CD4-positive, alpha-beta memory T cell (primary cell): ENCODE data around the gene BICRA. TPM values are rescaled to one million over a fixed set of nuclear protein-coding genes. Genes with fewer than 3 reads are reported as not detected.

ENCODE experiments used
- CTCF ChIA-PET: fragments of 350-600 bp; sonication (Branson Sonifier 250); formaldehyde crosslinking; loops from one replicate; lab custom pipeline; 2021; ENCODE audit warnings: inconsistent platforms; ENCODE audit not compliant: partially characterized antibody; lab: Charles Lee
- POLR2A ChIA-PET: fragments of 350-600 bp; sonication (Branson Sonifier 250); formaldehyde crosslinking; loops from one replicate; lab custom pipeline; 2021; ENCODE audit not compliant: partially characterized antibody; lab: Charles Lee
- DNase-seq, 5 donors: peaks; one replicate each; pipeline versions ENCODE4 v3.0.0 to v3.0.0-alpha.2; 2020 to 2022; ENCODE audit warnings: mixed read lengths in 1 of 5
- H3K27ac ChIP-seq: one replicate; pipeline ENCODE4 v1.7.0; 2013; ENCODE audit warnings: low read depth, low read length
- H3K27me3 ChIP-seq: 2 replicates; pipeline ENCODE4 v1.7.0; 2013; ENCODE audit warnings: mild to moderate bottlenecking, low read length, moderate library complexity; ENCODE audit not compliant: insufficient read depth
- H3K36me3 ChIP-seq: 2 replicates; pipeline ENCODE4 v1.7.0; 2013; ENCODE audit warnings: mild to moderate bottlenecking, low read length, moderate library complexity; ENCODE audit not compliant: insufficient read depth
- H3K4me1 ChIP-seq: 2 replicates; pipeline ENCODE4 v1.7.0; 2013; ENCODE audit warnings: mild to moderate bottlenecking, low read length, moderate library complexity; ENCODE audit not compliant: insufficient read depth
- H3K4me3 ChIP-seq, 2 donors: one replicate each; pipeline ENCODE4 v1.7.0; 2013; ENCODE audit warnings: low read length in 2 of 2, mild to moderate bottlenecking in 1 of 2
- H3K9me3 ChIP-seq, 2 donors: one replicate each; pipeline ENCODE4 v1.7.0; 2013; ENCODE audit warnings: low read length in 2 of 2, control low read depth in 1 of 2; ENCODE audit not compliant: control insufficient read depth in 1 of 2
- H3K27ac Mint-ChIP-seq, 7 donors: one replicate each; pipeline ENCODE4 v1.8.0; 2020 to 2021; ENCODE audit warnings: mixed read lengths in 7 of 7, mild to moderate bottlenecking in 6 of 7, inconsistent platforms in 3 of 7, moderate library complexity in 3 of 7
- H3K27me3 Mint-ChIP-seq, 2 donors: one replicate each; pipeline ENCODE4 v1.8.0; 2020 to 2021; ENCODE audit warnings: mixed read lengths in 2 of 2
- H3K36me3 Mint-ChIP-seq, 2 donors: one replicate each; pipeline ENCODE4 v1.8.0; 2020 to 2021; ENCODE audit warnings: mixed read lengths in 2 of 2, inconsistent platforms in 1 of 2, mild to moderate bottlenecking in 1 of 2
- H3K4me1 Mint-ChIP-seq, 4 donors: one replicate each; pipeline ENCODE4 v1.8.0; 2020 to 2021; ENCODE audit warnings: mixed read lengths in 4 of 4, mild to moderate bottlenecking in 1 of 4
- H3K4me3 Mint-ChIP-seq, 8 donors: one replicate each; pipeline ENCODE4 v1.8.0; 2020 to 2021; ENCODE audit warnings: mixed read lengths in 8 of 8, mild to moderate bottlenecking in 7 of 8, moderate library complexity in 6 of 8, inconsistent platforms in 3 of 8
- H3K9me3 Mint-ChIP-seq, 8 donors: one replicate each; pipeline ENCODE4 v1.8.0; 2020 to 2021; ENCODE audit warnings: mixed read lengths in 8 of 8, mild to moderate bottlenecking in 5 of 8, inconsistent platforms in 3 of 8, moderate library complexity in 1 of 8
- intact Hi-C: fragments of 100-400 bp; cut with micrococcal nuclease; formaldehyde crosslinking; loops from one replicate; pipeline ENCODE4 v1.15.1; 2023
- polyA plus RNA-seq, 2 donors: library from polyadenylated mRNA; unstranded; fragments of 300-500 nt; fragmentation: Illumina TruSeq; gene quantifications; one replicate each; pipeline ENCODE4 v1.2.3, GENCODE V29; 2021
- total RNA-seq, 2 experiments: library from RNA; stranded (reverse); gene quantifications; one replicate each; pipeline ENCODE4 v1.2.3, GENCODE V29; 2021

BICRA gene
- total and polyA plus RNA-seq, 4 experiments from 2014 or later = 2.3 to 32.9 (median 31.7) TPM; not detected in 1

DNA sequence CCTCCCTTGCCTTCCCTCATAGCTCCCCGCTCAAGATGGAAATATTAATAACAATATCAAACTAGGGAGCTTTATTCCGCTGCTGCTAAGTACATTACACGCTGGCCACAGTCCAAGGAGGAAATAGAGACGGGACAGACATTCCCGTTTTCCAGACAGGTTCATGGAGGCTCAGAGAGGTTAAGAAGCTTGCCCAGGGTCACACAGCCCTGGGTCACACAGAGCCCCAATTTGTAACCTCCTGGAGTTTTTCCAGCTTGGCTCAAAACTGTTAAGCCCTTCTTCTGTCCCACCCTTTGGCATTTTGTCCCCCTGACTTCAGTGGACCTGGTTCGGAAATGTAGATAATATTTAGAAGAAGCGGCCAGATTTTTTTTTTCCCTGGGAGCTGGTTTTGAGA is 2.0 kb downstream of the BICRA start:
- Mint-ChIP-seq H3K9me3 (no peaks in the 10 kb centered on the region), H3K27me3 (no peaks in the 10 kb centered on the region), H3K4me3 (peak overlapping the region; percentile 75 to 98 (median 86)), H3K36me3 (peaks cover 11 to 19% of the 10 kb centered on the region in 2 donors), H3K27ac (peak overlapping the region; percentile 75 to 94 (median 91)), H3K4me1 (peaks cover 29 to 59% (median 43%) of the 10 kb centered on the region in 4 donors)
- peak overlapping the region in 1 of 2 donors; percentile 59 for H3K4me3 ChIP-seq
- no peak for DNase-seq
- ChIA-PET CTCF (interaction anchor here (0.7 to 3.0 kb wide), 13 partner anchors 10 to 177 kb away, joined by 3 to 15 read pairs (median 4); partner anchors contain the start of genes KPTN and NAPA), POLR2A (interaction anchor here (0.7 to 6.5 kb wide), 19 partner anchors 10 to 336 kb away, joined by 3 to 107 read pairs (median 4); partner anchors contain the start of genes INAFM1, KPTN, NAPA and NOP53)
- no peaks in the 10 kb centered on the region for H3K9me3 ChIP-seq
- no peaks in the 10 kb centered on the region for H3K27me3 ChIP-seq
- H3K4me1 ChIP-seq = peaks cover 40% of the 10 kb centered on the region
- intact Hi-C loops = loop anchor here (2.0 to 5.0 kb wide), 2 partner anchors 70 to 86 kb away; no protein-coding TSS in a partner anchor
- H3K27ac ChIP-seq = peak overlapping the region; percentile 73
- no peaks in the 10 kb centered on the region for H3K36me3 ChIP-seq

DNA sequence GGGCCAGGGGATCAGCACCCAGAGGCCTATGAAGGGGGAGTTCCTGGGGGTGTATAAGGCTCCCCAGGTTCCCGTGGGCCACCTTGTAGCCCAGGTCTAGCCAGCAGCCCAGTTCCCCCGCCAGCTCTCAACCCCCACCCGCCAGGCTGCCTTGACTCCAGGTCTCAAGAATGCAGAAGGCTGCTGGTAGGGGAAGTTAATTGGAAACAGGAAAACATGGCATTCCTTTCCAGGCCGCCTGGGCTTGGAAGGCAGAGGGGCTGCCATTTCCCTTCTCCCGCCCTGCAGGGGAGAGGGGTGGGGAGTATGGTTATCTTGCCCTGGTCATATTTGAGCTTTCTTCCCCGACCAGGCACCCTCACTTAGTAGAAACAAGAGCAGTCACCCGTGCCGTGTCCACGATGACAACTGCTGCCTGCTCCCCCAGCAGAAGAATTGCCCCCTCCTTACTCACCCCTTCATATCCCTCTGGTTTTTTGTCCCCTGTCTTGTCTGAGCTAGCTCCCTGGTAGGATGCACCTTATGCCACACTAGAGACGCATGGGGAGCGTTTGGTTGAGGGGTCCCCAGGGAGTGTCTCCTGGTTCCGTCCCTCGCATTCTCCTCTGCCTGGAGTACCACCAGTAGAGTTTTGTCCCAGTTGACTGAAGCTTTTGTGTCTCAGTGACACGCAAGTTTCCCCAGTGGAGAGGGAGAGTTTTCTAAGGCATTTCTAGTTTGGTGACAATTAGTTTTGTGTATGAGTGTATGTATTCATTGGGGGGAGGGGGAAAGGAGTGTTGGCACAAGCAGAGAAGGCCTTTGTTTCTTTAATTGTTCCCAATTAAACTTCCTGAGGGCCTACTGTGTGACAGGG is 4.5 kb downstream of the BICRA start:
- H3K4me3 ChIP-seq = no peak overlapping the region
- intact Hi-C loops = loop anchor here (5.0 kb wide), 1 partner anchor 84 kb away; no protein-coding TSS in a partner anchor
- Mint-ChIP-seq H3K4me3 (peak overlapping the region in 2 of 8 donors; percentile 12 to 25), H3K9me3 (no peaks in the 10 kb centered on the region), H3K27ac (peak overlapping the region in 6 of 7 donors; percentile 3 to 68 (median 47)), H3K36me3 (peaks cover 11 to 21% of the 10 kb centered on the region in 2 donors), H3K27me3 (no peaks in the 10 kb centered on the region), H3K4me1 (peaks cover 27 to 63% (median 44%) of the 10 kb centered on the region in 4 donors)
- H3K27ac ChIP-seq = no peak overlapping the region
- CTCF ChIA-PET = interaction anchor here (1.1 to 1.2 kb wide), 2 partner anchors 9 to 98 kb away, joined by 3 to 4 read pairs; no protein-coding TSS in a partner anchor
- no peak for DNase-seq
- H3K27me3 ChIP-seq = no peaks in the 10 kb centered on the region
- peaks cover 42% of the 10 kb centered on the region for H3K4me1 ChIP-seq
- no peaks in the 10 kb centered on the region for H3K36me3 ChIP-seq
- POLR2A ChIA-PET = interaction anchor here (6.5 kb wide), 1 partner anchor 12 kb away, joined by 107 read pairs; no protein-coding TSS in a partner anchor
- H3K9me3 ChIP-seq = no peaks in the 10 kb centered on the region

DNA sequence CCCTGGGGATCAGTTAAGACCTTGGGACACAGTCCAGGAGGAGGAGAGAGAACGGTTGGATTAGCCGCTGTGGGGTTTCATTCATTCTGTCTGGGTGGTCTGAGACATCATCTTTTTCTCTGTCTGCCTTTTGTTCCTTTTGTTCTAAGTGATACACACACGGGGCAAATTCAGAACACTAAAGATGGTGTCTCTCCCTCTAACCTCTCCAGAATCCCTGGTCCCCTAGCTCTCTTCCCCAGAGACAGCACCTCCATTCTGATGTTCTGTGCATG is 5.0 kb downstream of the BICRA start:
- Histone ChIP-seq H3K4me1 (peaks cover 42% of the 10 kb centered on the region), H3K36me3 (no peaks in the 10 kb centered on the region), H3K27me3 (no peaks in the 10 kb centered on the region), H3K27ac (no peak overlapping the region), H3K9me3 (no peaks in the 10 kb centered on the region), H3K4me3 (no peak overlapping the region)
- peak overlapping the region in 2 of 8 donors; percentile 12 to 25 for H3K4me3 Mint-ChIP-seq
- peaks cover 11 to 21% of the 10 kb centered on the region in 2 donors for H3K36me3 Mint-ChIP-seq
- no peaks in the 10 kb centered on the region for H3K9me3 Mint-ChIP-seq
- H3K27ac Mint-ChIP-seq = peak overlapping the region in 3 of 7 donors; percentile 40 to 63 (median 42)
- ChIA-PET CTCF (no interaction called here), POLR2A (no interaction called here)
- intact Hi-C loops = loop anchor here (5.0 kb wide), 1 partner anchor 83 kb away; no protein-coding TSS in a partner anchor
- H3K27me3 Mint-ChIP-seq = no peaks in the 10 kb centered on the region
- no peak for DNase-seq
- peaks cover 27 to 69% (median 46%) of the 10 kb centered on the region in 4 donors for H3K4me1 Mint-ChIP-seq

DNA sequence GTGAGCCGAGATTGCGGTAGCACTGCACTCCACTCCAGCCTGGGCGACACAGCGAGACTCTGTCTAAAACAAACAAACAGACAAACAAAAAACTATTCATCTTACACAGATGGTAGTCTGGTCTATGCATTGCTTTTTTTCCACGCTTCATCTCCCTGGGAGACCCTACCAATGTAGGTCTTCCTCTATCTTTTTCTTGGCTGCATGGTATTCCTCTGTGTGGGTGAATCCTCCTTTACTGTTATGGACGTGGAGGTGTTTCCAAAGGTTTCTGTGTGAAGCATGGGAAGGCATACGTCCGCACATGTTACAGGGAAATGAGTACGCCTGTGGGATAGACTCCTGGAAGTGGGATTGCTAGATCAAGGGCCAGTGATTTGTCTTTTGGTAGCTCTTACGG is 5.6 kb downstream of the BICRA start:
- intact Hi-C loops = loop anchor here (5.0 kb wide), 1 partner anchor 83 kb away; no protein-coding TSS in a partner anchor

DNA sequence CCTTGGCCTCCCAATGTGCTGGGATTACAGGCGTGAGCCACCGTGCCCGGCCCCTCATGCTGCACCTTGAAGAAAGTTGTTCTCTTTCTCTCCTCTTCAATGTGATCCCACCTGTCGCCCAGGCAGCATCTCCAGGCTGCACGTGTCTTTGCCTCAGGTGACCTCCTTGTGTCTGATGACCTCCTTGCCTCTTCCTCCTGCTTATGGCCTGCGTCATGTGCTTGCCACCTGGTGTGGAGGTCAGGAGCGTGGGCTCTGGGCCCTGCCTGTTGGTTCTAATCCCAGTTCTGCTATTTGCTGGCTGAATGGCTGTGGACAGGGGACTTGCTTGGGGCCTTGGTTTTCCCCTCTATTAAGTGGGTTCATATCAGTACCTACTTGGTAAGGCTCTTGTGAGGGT is 6.3 kb downstream of the BICRA start:
- Mint-ChIP-seq H3K9me3 (no peaks in the 10 kb centered on the region), H3K4me3 (peak overlapping the region in 1 of 8 donors; percentile 67)
- intact Hi-C loops = no loop called here

More for the DNA sequence above, 5.6 kb downstream of the BICRA start:
- no peaks in the 10 kb centered on the region for H3K9me3 Mint-ChIP-seq
- POLR2A ChIA-PET = interaction anchor here (1.0 kb wide), 1 partner anchor 53 kb away, joined by 3 read pairs; no protein-coding TSS in a partner anchor
- H3K36me3 Mint-ChIP-seq = peaks cover 11 to 19% of the 10 kb centered on the region in 2 donors
- Histone ChIP-seq H3K4me3 (no peak overlapping the region), H3K27ac (no peak overlapping the region), H3K4me1 (peaks cover 45% of the 10 kb centered on the region), H3K9me3 (no peaks in the 10 kb centered on the region), H3K27me3 (no peaks in the 10 kb centered on the region), H3K36me3 (no peaks in the 10 kb centered on the region)
- H3K4me1 Mint-ChIP-seq = peaks cover 27 to 69% (median 45%) of the 10 kb centered on the region in 4 donors
- peak overlapping the region in 1 of 8 donors; percentile 12 for H3K4me3 Mint-ChIP-seq
- peak overlapping the region in 2 of 7 donors; percentile 37 to 40 for H3K27ac Mint-ChIP-seq
- no peak for DNase-seq
- CTCF ChIA-PET = no interaction called here
- H3K27me3 Mint-ChIP-seq = no peaks in the 10 kb centered on the region

DNA sequence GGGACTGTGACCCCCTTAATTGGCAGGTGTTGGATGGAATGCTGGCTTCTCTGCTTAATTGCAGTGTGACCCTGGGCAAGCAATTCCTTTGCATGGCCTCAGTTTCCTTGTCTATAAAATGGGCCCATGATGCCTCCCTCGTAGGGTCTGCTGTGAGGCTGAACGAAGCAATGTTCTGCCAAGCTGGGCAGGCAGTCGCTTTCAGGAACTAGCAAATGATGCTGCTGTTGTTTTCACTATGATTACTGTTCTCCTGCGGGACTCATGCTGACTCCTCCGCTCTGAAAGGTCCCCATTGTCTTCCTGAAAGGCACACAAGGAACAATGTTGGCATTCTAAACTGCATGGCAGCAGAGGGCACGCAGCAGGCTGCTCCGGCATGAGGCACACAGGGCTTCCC is 6.8 kb downstream of the BICRA start:
- H3K27me3 ChIP-seq = no peaks in the 10 kb centered on the region
- H3K9me3 ChIP-seq = no peaks in the 10 kb centered on the region
- POLR2A ChIA-PET = no interaction called here
- H3K4me1 Mint-ChIP-seq = peaks cover 30 to 76% (median 50%) of the 10 kb centered on the region in 4 donors
- no peak overlapping the region for H3K4me3 Mint-ChIP-seq
- no peaks in the 10 kb centered on the region for H3K9me3 Mint-ChIP-seq
- no peak overlapping the region for H3K4me3 ChIP-seq
- H3K27me3 Mint-ChIP-seq = no peaks in the 10 kb centered on the region
- peaks cover 16 to 22% of the 10 kb centered on the region in 2 donors for H3K36me3 Mint-ChIP-seq
- peaks cover 52% of the 10 kb centered on the region for H3K4me1 ChIP-seq
- no peaks in the 10 kb centered on the region for H3K36me3 ChIP-seq
- H3K27ac ChIP-seq = no peak overlapping the region
- H3K27ac Mint-ChIP-seq = peak overlapping the region in 2 of 7 donors; percentile 12 to 13
- CTCF ChIA-PET = no interaction called here
- no peak for DNase-seq
- intact Hi-C loops = no loop called here

More for the DNA sequence above, 6.3 kb downstream of the BICRA start:
- peaks cover 52% of the 10 kb centered on the region for H3K4me1 ChIP-seq
- no peaks in the 10 kb centered on the region for H3K36me3 ChIP-seq
- H3K9me3 ChIP-seq = no peaks in the 10 kb centered on the region
- peaks cover 16 to 25% of the 10 kb centered on the region in 2 donors for H3K36me3 Mint-ChIP-seq
- H3K27ac Mint-ChIP-seq = peak overlapping the region in 3 of 7 donors; percentile 9 to 59 (median 51)
- ChIA-PET POLR2A (interaction anchor here (1.0 kb wide), 1 partner anchor 54 kb away, joined by 3 read pairs; no protein-coding TSS in a partner anchor), CTCF (no interaction called here)
- H3K4me3 ChIP-seq = no peak overlapping the region
- DNase-seq = no peak
- peaks cover 34 to 76% (median 52%) of the 10 kb centered on the region in 4 donors for H3K4me1 Mint-ChIP-seq
- no peak overlapping the region for H3K27ac ChIP-seq
- no peaks in the 10 kb centered on the region for H3K27me3 ChIP-seq
- no peaks in the 10 kb centered on the region for H3K27me3 Mint-ChIP-seq

DNA sequence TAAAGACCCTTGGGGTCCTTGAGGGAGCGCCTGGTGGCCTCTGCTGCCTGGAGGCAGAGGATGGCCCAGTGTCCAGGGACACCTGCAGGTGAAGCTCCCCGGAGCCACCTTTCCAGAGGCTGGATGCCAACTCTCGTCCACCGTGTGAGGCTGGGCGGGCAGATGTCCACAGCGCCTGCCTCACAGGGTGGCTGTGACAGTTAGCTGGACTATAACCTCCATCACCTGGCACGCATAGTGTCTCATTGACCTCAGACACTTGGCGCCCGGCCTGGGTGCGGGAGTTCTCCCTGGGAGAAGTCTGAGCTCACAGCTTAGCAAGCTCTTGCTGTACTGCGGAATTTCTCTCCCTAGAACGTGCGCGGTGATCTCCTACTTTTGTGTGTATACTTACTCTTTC is 9.8 kb downstream of the BICRA start:
- Histone ChIP-seq H3K36me3 (peaks cover 4% of the 10 kb centered on the region), H3K4me1 (peaks cover 32% of the 10 kb centered on the region), H3K4me3 (no peak overlapping the region), H3K9me3 (no peaks in the 10 kb centered on the region), H3K27me3 (no peaks in the 10 kb centered on the region), H3K27ac (no peak overlapping the region)
- peaks cover 19 to 61% (median 35%) of the 10 kb centered on the region in 4 donors for H3K4me1 Mint-ChIP-seq
- ChIA-PET CTCF (no interaction called here), POLR2A (no interaction called here)
- no peak for DNase-seq
- H3K27ac Mint-ChIP-seq = no peak overlapping the region
- H3K9me3 Mint-ChIP-seq = no peaks in the 10 kb centered on the region
- H3K36me3 Mint-ChIP-seq = peaks cover 16 to 18% of the 10 kb centered on the region in 2 donors
- H3K27me3 Mint-ChIP-seq = no peaks in the 10 kb centered on the region
- H3K4me3 Mint-ChIP-seq = no peak overlapping the region
- intact Hi-C loops = no loop called here
